ENCODE measurements around the gene MNX1.
A peak's percentile ranks its signal among the peaks of the same experiment; 100 is the strongest.

The MNX1 gene

GRCh38 chr7:157033483-157034473, 23.3 kb upstream of the MNX1 start:
- TF ChIP-seq, protein P1, sequence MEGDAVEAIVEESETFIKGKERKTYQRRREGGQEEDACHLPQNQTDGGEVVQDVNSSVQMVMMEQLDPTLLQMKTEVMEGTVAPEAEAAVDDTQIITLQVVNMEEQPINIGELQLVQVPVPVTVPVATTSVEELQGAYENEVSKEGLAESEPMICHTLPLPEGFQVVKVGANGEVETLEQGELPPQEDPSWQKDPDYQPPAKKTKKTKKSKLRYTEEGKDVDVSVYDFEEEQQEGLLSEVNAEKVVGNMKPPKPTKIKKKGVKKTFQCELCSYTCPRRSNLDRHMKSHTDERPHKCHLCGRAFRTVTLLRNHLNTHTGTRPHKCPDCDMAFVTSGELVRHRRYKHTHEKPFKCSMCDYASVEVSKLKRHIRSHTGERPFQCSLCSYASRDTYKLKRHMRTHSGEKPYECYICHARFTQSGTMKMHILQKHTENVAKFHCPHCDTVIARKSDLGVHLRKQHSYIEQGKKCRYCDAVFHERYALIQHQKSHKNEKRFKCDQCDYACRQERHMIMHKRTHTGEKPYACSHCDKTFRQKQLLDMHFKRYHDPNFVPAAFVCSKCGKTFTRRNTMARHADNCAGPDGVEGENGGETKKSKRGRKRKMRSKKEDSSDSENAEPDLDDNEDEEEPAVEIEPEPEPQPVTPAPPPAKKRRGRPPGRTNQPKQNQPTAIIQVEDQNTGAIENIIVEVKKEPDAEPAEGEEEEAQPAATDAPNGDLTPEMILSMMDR (IDR thresholded peaks at IDR 0.05; ENCODE audit: insufficient read depth, low read depth, low read length, missing control alignments): no peak
- no peak for DNase-seq (ENCODE audit: low read depth)
- no peak overlapping the region for H3K4me3 ChIP-seq (ENCODE audit: low read length)

- TF ChIP-seq, protein P1 (IDR thresholded peaks at IDR 0.05; ENCODE audit: insufficient read depth, low read depth, low read length, missing control alignments): no peak
- H3K4me3 ChIP-seq (ENCODE audit: low read length): no peak overlapping the region
Observed at GRCh38 chr7:157032644-157033482, 22.4 kb upstream of the MNX1 start.

DNA sequence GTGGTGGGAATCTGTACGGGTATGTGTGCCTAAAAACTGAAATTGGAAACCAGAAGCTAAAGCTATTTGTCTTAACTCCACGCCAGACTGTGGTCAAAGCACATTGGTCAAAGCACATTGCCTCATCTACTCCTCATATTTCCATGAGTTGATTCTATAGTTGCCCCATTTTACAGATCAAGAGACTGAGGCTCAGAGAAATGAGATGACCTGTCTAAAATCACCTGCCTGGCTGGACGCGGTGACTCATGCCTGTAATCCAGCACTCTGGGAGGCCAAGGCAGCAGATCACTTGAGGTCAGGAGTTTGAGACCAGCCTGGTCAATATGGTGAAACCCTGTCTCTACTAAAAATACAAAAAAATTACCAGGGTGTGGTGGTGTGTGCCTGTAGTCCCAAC, 21.7 kb upstream of the MNX1 start:
- TF ChIP-seq, protein P1 (IDR thresholded peaks at IDR 0.05; ENCODE audit: insufficient read depth, low read depth, low read length, missing control alignments): no peak
- no peak overlapping the region for H3K4me3 ChIP-seq (ENCODE audit: low read length)
- no peak for DNase-seq (ENCODE audit: low read depth)

More at GRCh38 chr7:157032644-157033482, 22.4 kb upstream of the MNX1 start:
- no peak for DNase-seq (ENCODE audit: low read depth)

GRCh38 chr7:157028199-157028903, 17.9 kb upstream of the MNX1 start:
- no peak overlapping the region for H3K4me3 ChIP-seq (ENCODE audit: low read length)
- DNase-seq (ENCODE audit: low read depth): no peak
- TF ChIP-seq, protein P1 (IDR thresholded peaks at IDR 0.05; ENCODE audit: insufficient read depth, low read depth, low read length, missing control alignments): no peak

GRCh38 chr7:157027568-157028198, 17.2 kb upstream of the MNX1 start:
- TF ChIP-seq, protein P1 (IDR thresholded peaks at IDR 0.05; ENCODE audit: insufficient read depth, low read depth, low read length, missing control alignments): no peak
- no peak overlapping the region for H3K4me3 ChIP-seq (ENCODE audit: low read length)
- DNase-seq (ENCODE audit: low read depth): peak; percentile 96

- no peak for DNase-seq (ENCODE audit: low read depth)
- no peak overlapping the region for H3K4me3 ChIP-seq (ENCODE audit: low read length)
- TF ChIP-seq, protein P1 (IDR thresholded peaks at IDR 0.05; ENCODE audit: insufficient read depth, low read depth, low read length, missing control alignments): no peak
Observed at GRCh38 chr7:157024716-157025115, 14.3 kb upstream of the MNX1 start.
